ENCODE results near the gene SSTR1.

SSTR1 gene

GRCh38 chr14:38207736-38208617 lies at the start of gene SSTR1:
Gene SSTR1, plus strand, starts transcription at chr14:38207904. Its CDS starts 1,486 bp downstream, at chr14:38209390.
- H3K4me3 ChIP-seq (ENCODE audit: low read depth, low read length): no peak within 1 kb of the TSS

- no peak overlapping the region for H3K4me3 ChIP-seq (ENCODE audit: low read depth, low read length)
Observed at GRCh38 chr14:38158468-38158867, 49.2 kb upstream of the SSTR1 start.

- H3K4me3 ChIP-seq (ENCODE audit: low read depth, low read length): no peak overlapping the region
Observed at GRCh38 chr14:38168416-38168815, 39.3 kb upstream of the SSTR1 start.

- H3K4me3 ChIP-seq (ENCODE audit: low read depth, low read length): no peak overlapping the region
Observed at GRCh38 chr14:38171197-38171596, 36.5 kb upstream of the SSTR1 start.

GRCh38 chr14:38174711-38175110 lies 33.0 kb upstream of the SSTR1 start:
- H3K4me3 ChIP-seq (ENCODE audit: low read depth, low read length): no peak overlapping the region

GRCh38 chr14:38175658-38176057 lies 32.0 kb upstream of the SSTR1 start:
- H3K4me3 ChIP-seq (ENCODE audit: low read depth, low read length): no peak overlapping the region

- H3K4me3 ChIP-seq (ENCODE audit: low read depth, low read length): no peak overlapping the region
Observed at GRCh38 chr14:38176379-38176778, 31.3 kb upstream of the SSTR1 start.

- no peak overlapping the region for H3K4me3 ChIP-seq (ENCODE audit: low read depth, low read length)
Observed at GRCh38 chr14:38184132-38184531, 23.6 kb upstream of the SSTR1 start.

- no peak overlapping the region for H3K4me3 ChIP-seq (ENCODE audit: low read depth, low read length)
Observed at GRCh38 chr14:38185671-38186070, 22.0 kb upstream of the SSTR1 start.

GRCh38 chr14:38186216-38186615 lies 21.5 kb upstream of the SSTR1 start:
- no peak overlapping the region for H3K4me3 ChIP-seq (ENCODE audit: low read depth, low read length)

GRCh38 chr14:38187528-38187927 lies 20.2 kb upstream of the SSTR1 start:
- H3K4me3 ChIP-seq (ENCODE audit: low read depth, low read length): no peak overlapping the region

- H3K4me3 ChIP-seq (ENCODE audit: low read depth, low read length): peak overlapping the region; percentile 18
Observed at GRCh38 chr14:38189930-38190726, 17.6 kb upstream of the SSTR1 start.

- H3K4me3 ChIP-seq (ENCODE audit: low read depth, low read length): peak overlapping the region; percentile 82
Observed at GRCh38 chr14:38190846-38191245, 16.9 kb upstream of the SSTR1 start.

GRCh38 chr14:38191491-38191890 lies 16.2 kb upstream of the SSTR1 start:
- H3K4me3 ChIP-seq (ENCODE audit: low read depth, low read length): peak overlapping the region; percentile 82

GRCh38 chr14:38197001-38197783 lies 10.5 kb upstream of the SSTR1 start:
- no peak overlapping the region for H3K4me3 ChIP-seq (ENCODE audit: low read depth, low read length)

- H3K4me3 ChIP-seq (ENCODE audit: low read depth, low read length): no peak overlapping the region
Observed at GRCh38 chr14:38197784-38198335, 9.8 kb upstream of the SSTR1 start.

- H3K4me3 ChIP-seq (ENCODE audit: low read depth, low read length): no peak overlapping the region
Observed at GRCh38 chr14:38198425-38198824, 9.3 kb upstream of the SSTR1 start.

- no peak overlapping the region for H3K4me3 ChIP-seq (ENCODE audit: low read depth, low read length)
Observed at GRCh38 chr14:38199076-38199475, 8.6 kb upstream of the SSTR1 start.

GRCh38 chr14:38199739-38200138 lies 8.0 kb upstream of the SSTR1 start:
- no peak overlapping the region for H3K4me3 ChIP-seq (ENCODE audit: low read depth, low read length)

GRCh38 chr14:38201137-38201828 lies 6.4 kb upstream of the SSTR1 start:
- H3K4me3 ChIP-seq (ENCODE audit: low read depth, low read length): no peak overlapping the region
